CD14-positive monocyte (primary cell): ENCODE results near the gene LCLAT1. TPM values are rescaled to one million over a fixed set of nuclear protein-coding genes. Genes with fewer than 3 reads are reported as not detected.

Source experiments
- DNase-seq, 3 donors: peaks; one replicate each; pipeline ENCODE4 v3.0.0-alpha.2; 2011 to 2022
- H2AFZ ChIP-seq: 2 replicates; pipeline ENCODE4 v1.6.0; 2012; ENCODE audit warnings: mild to moderate bottlenecking, low read depth, low read length, inconsistent platforms; ENCODE audit not compliant: insufficient read depth, poor library complexity, severe bottlenecking
- H3K27ac ChIP-seq, 2 donors: 1 replicate in 1 of 2; 2 replicates in 1 of 2; pipeline ENCODE4 v1.5.1; 2012 to 2013; ENCODE audit warnings: low read length in 2 of 2, control low read depth in 1 of 2, inconsistent platforms in 1 of 2, low read depth in 1 of 2, mild to moderate bottlenecking in 1 of 2
- H3K27me3 ChIP-seq, 2 donors: one replicate each; pipeline versions ENCODE4 v1.6.0 to v1.6.1; 2011 to 2013; ENCODE audit warnings: low read length in 2 of 2; ENCODE audit not compliant: control insufficient read depth in 2 of 2, insufficient read depth in 2 of 2
- H3K36me3 ChIP-seq, 2 donors: replicated peaks in 1 of 2; 1 replicate in 1 of 2; 2 replicates in 1 of 2; pipeline versions ENCODE4 v1.5.1 to v1.6.1; 2012 to 2013; ENCODE audit warnings: low read length in 2 of 2, control low read depth in 1 of 2, inconsistent platforms in 1 of 2, mild to moderate bottlenecking in 1 of 2; ENCODE audit not compliant: insufficient read depth in 2 of 2, control insufficient read depth in 1 of 2
- H3K4me1 ChIP-seq, 2 donors: 1 replicate in 1 of 2; 2 replicates in 1 of 2; pipeline versions ENCODE4 v1.5.1 to v1.6.1; 2012 to 2013; ENCODE audit warnings: low read length in 2 of 2, control low read depth in 1 of 2, inconsistent platforms in 1 of 2, mild to moderate bottlenecking in 1 of 2, moderate library complexity in 1 of 2; ENCODE audit not compliant: insufficient read depth in 2 of 2, control insufficient read depth in 1 of 2
- H3K4me2 ChIP-seq: replicated peaks from 2 replicates; pipeline ENCODE3; 2012; ENCODE audit warnings: low read length, moderate library complexity, mild to moderate bottlenecking; ENCODE audit not compliant: poor library complexity, severe bottlenecking; ENCODE audit errors: extremely low read depth
- H3K4me3 ChIP-seq, 3 experiments: fragments of 200-600 bp in 1 of 3; sonication (generic) in 1 of 3; replicated peaks in 1 of 3; 1 replicate in 2 of 3; 2 replicates in 1 of 3; pipeline ENCODE4 v1.5.1; 2011 to 2013; ENCODE audit warnings: low read length in 3 of 3, mild to moderate bottlenecking in 3 of 3, control low read depth in 2 of 3, low read depth in 2 of 3, inconsistent platforms in 1 of 3, moderate library complexity in 1 of 3
- H3K79me2 ChIP-seq: 2 replicates; pipeline ENCODE4 v1.6.0; 2012; ENCODE audit warnings: mild to moderate bottlenecking, control low read depth, inconsistent platforms, low read length, moderate library complexity; ENCODE audit not compliant: insufficient read depth
- H3K9ac ChIP-seq: 2 replicates; pipeline ENCODE4 v1.6.0; 2017; ENCODE audit warnings: low read length, mild to moderate bottlenecking; ENCODE audit not compliant: insufficient read depth, poor library complexity, severe bottlenecking
- H3K9me3 ChIP-seq, 2 donors: replicated peaks in 1 of 2; 1 replicate in 1 of 2; 2 replicates in 1 of 2; pipeline versions ENCODE4 v1.5.1 to v1.6.1; 2012 to 2013; ENCODE audit warnings: low read length in 2 of 2, control low read depth in 1 of 2; ENCODE audit not compliant: control insufficient read depth in 1 of 2, insufficient read depth in 1 of 2
- H4K20me1 ChIP-seq: 2 replicates; pipeline ENCODE4 v1.6.0; 2012; ENCODE audit warnings: mild to moderate bottlenecking, low read length, control low read depth, moderate library complexity; ENCODE audit not compliant: insufficient read depth
- H3K27ac Mint-ChIP-seq, 7 donors: one replicate each; pipeline ENCODE4 v1.8.0; 2020; ENCODE audit warnings: mild to moderate bottlenecking in 7 of 7, mixed read lengths in 7 of 7, moderate library complexity in 6 of 7, inconsistent platforms in 2 of 7
- H3K27me3 Mint-ChIP-seq, 3 donors: one replicate each; pipeline ENCODE4 v1.8.0; 2021 to 2022; ENCODE audit warnings: low read depth in 3 of 3, mild to moderate bottlenecking in 3 of 3, mixed read lengths in 3 of 3, moderate library complexity in 3 of 3, inconsistent platforms in 1 of 3
- H3K36me3 Mint-ChIP-seq, 2 donors: one replicate each; pipeline ENCODE4 v1.8.0; 2020; ENCODE audit warnings: mixed read lengths in 2 of 2, inconsistent platforms in 1 of 2, mild to moderate bottlenecking in 1 of 2
- H3K4me1 Mint-ChIP-seq: one replicate; pipeline ENCODE4 v1.8.0; 2020; ENCODE audit warnings: mild to moderate bottlenecking, mixed read lengths
- H3K4me3 Mint-ChIP-seq, 2 donors: one replicate each; pipeline ENCODE4 v1.8.0; 2020; ENCODE audit warnings: mild to moderate bottlenecking in 2 of 2, mixed read lengths in 2 of 2, moderate library complexity in 1 of 2
- H3K9me3 Mint-ChIP-seq, 7 donors: one replicate each; pipeline ENCODE4 v1.8.0; 2020 to 2022; ENCODE audit warnings: mixed read lengths in 7 of 7, mild to moderate bottlenecking in 6 of 7, moderate library complexity in 6 of 7, inconsistent platforms in 2 of 7
- WGBS: methylation state at CpG from one replicate; pipeline ENCODE4 v1.1.5; 2013; ENCODE audit warnings: missing lambda C conversion rate; ENCODE audit not compliant: insufficient coverage; 5-methylcytosine and 5-hydroxymethylcytosine counted together
- intact Hi-C, 2 donors: fragments of 100-400 bp; cut with micrococcal nuclease; formaldehyde crosslinking; loops; one replicate each; pipeline versions ENCODE4 v1.15.0 to v1.15.1; 2023
- polyA plus RNA-seq, 3 donors: library from polyadenylated mRNA; depleted of rRNA in 1 of 3; unstranded in 2 of 3; stranded (reverse) in 1 of 3; fragments of 300-500 nt in 2 of 3; fragments of >200 nt in 1 of 3; fragmentation: Illumina TruSeq in 2 of 3; gene quantifications; 1 replicate in 2 of 3; 2 replicates in 1 of 3; pipeline ENCODE4 v1.2.3, GENCODE V29; 2012 to 2021
- TF ChIP-seq, protein P1 (sequence below): fragments of 200-600 bp; IDR thresholded peaks from one replicate; pipeline ENCODE4 v1.8.0; 2022; ENCODE audit warnings: antibody characterized with exemption, mild to moderate bottlenecking

LCLAT1 gene
- polyA plus RNA-seq, 3 donors: 1.2 to 5.7 (median 1.3) TPM

GRCh38 chr2:30663321-30663720 lies 216.3 kb downstream of the LCLAT1 start:
- no peaks in the 10 kb centered on the region for H3K4me1 Mint-ChIP-seq

DNA sequence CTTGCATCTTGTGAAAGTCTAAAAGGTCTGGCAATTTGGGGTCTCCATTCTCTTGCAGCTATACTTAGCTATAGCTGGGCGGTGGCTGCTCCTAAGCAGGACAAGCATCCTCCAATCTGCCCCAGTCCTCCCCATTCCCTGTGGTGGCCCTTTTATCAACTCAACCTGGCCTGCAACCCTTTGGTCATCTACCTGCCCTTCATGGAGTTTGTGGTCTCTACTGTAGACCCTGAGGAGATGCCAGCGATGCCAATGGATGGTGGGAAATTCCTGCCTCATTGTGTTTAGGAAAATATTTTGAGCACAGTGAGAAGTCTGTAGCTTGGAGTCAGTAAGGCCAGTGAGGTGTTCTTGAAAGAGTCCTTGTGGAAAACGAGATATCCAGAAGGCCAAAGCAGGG lies 216.8 kb downstream of the LCLAT1 start:
- Histone ChIP-seq H3K4me1 (no peaks in the 10 kb centered on the region), H3K9me3 (peaks cover 5 to 10% of the 10 kb centered on the region in 2 donors), H3K36me3 (no peaks in the 10 kb centered on the region), H3K27me3 (no peaks in the 10 kb centered on the region), H4K20me1 (no peaks in the 10 kb centered on the region), H3K9ac (no peak overlapping the region), H3K4me3 (no peak overlapping the region), H3K27ac (no peak overlapping the region), H3K79me2 (no peaks in the 10 kb centered on the region), H2AFZ (no peak overlapping the region), H3K4me2 (no peak overlapping the region)
- no peaks in the 10 kb centered on the region for H3K4me1 Mint-ChIP-seq
- peaks cover 3 to 20% (median 6%) of the 10 kb centered on the region in 7 donors for H3K9me3 Mint-ChIP-seq
- intact Hi-C loops: no loop called here
- DNase-seq: no peak
- no peaks in the 10 kb centered on the region for H3K36me3 Mint-ChIP-seq
- 88% methylated on average over 2 of the region's 3 CpGs for WGBS
- TF ChIP-seq, protein P1, sequence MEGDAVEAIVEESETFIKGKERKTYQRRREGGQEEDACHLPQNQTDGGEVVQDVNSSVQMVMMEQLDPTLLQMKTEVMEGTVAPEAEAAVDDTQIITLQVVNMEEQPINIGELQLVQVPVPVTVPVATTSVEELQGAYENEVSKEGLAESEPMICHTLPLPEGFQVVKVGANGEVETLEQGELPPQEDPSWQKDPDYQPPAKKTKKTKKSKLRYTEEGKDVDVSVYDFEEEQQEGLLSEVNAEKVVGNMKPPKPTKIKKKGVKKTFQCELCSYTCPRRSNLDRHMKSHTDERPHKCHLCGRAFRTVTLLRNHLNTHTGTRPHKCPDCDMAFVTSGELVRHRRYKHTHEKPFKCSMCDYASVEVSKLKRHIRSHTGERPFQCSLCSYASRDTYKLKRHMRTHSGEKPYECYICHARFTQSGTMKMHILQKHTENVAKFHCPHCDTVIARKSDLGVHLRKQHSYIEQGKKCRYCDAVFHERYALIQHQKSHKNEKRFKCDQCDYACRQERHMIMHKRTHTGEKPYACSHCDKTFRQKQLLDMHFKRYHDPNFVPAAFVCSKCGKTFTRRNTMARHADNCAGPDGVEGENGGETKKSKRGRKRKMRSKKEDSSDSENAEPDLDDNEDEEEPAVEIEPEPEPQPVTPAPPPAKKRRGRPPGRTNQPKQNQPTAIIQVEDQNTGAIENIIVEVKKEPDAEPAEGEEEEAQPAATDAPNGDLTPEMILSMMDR: no peak
- H3K27me3 Mint-ChIP-seq: peaks cover 0 to 2% (median 0%) of the 10 kb centered on the region in 3 donors
- no peak overlapping the region for H3K27ac Mint-ChIP-seq
- no peak overlapping the region for H3K4me3 Mint-ChIP-seq

More at GRCh38 chr2:30663321-30663720, 216.3 kb downstream of the LCLAT1 start:
- no peaks in the 10 kb centered on the region for H3K36me3 ChIP-seq
- no peak overlapping the region for H3K4me3 ChIP-seq
- no peak for DNase-seq
- Mint-ChIP-seq H3K36me3 (no peaks in the 10 kb centered on the region), H3K9me3 (peaks cover 3 to 20% (median 7%) of the 10 kb centered on the region in 7 donors), H3K4me3 (no peak overlapping the region), H3K27ac (no peak overlapping the region), H3K27me3 (peaks cover 0 to 5% (median 0%) of the 10 kb centered on the region in 3 donors)
- no peak overlapping the region for H2AFZ ChIP-seq
- no peak overlapping the region for H3K4me2 ChIP-seq
- no peaks in the 10 kb centered on the region for H4K20me1 ChIP-seq
- intact Hi-C loops: no loop called here
- H3K9ac ChIP-seq: no peak overlapping the region
- TF ChIP-seq, protein P1: no peak
- no peak overlapping the region for H3K27ac ChIP-seq
- WGBS: 93% methylated on average over 3 of the region's 4 CpGs
- no peaks in the 10 kb centered on the region for H3K27me3 ChIP-seq
- peaks cover 5 to 10% of the 10 kb centered on the region in 2 donors for H3K9me3 ChIP-seq
- no peaks in the 10 kb centered on the region for H3K79me2 ChIP-seq
- no peaks in the 10 kb centered on the region for H3K4me1 ChIP-seq
